ENCODE measurements around the gene SH3RF3. TPM values are rescaled to one million over a fixed set of nuclear protein-coding genes. Genes with fewer than 3 reads are reported as not detected.

The SH3RF3 gene
- total RNA-seq, 2 experiments from 2014 or later, result 0.05 to 0.06 TPM

DNA sequence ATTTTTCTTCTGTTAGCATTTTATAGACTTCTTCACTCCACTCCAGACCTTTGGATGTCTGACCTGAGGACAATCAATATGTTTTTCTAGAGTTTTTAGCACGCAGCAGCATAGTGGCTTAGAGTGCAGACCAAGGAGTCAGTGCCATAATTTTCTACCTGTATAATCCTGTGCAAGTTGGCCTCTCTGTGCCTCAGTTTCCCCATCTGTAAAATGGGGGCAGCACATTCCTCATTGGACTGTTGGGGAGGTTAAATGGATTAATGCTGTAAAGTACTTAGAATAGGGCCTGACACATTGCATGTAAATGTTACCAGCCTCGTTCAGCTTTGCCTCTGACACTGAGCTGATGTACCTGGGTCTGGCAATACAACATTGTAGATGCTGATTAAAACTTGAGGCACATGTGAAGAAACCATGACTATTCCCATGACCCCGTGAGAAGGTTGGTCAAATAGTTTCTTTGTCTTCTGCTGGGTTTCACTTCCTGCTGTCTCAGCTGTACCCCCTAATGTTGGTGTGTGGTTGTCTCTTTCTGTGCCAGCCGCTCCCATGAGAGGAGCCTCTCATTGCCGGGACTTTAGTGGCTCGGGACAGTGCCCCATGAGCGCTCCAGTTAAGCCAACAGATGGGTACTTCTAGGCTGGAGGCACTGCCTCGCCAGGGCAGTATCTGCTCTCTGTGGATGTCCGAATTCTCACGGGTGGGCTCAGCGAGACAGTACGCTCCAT is 125.3 kb downstream of the SH3RF3 start:
- H3K9me3 Mint-ChIP-seq (ENCODE audit: low read depth), result no peaks in the 10 kb centered on the region
- H3K27me3 Mint-ChIP-seq, result peaks cover 21% of the 10 kb centered on the region
- H3K4me1 Mint-ChIP-seq, result no peaks in the 10 kb centered on the region
- ATAC-seq (no peak), DNase-seq (no peak)
- H3K27ac Mint-ChIP-seq, result no peak overlapping the region
- CTCF ChIA-PET, result no interaction called here
- no peaks in the 10 kb centered on the region for H3K36me3 Mint-ChIP-seq
- no peak overlapping the region for H3K4me3 Mint-ChIP-seq

DNA sequence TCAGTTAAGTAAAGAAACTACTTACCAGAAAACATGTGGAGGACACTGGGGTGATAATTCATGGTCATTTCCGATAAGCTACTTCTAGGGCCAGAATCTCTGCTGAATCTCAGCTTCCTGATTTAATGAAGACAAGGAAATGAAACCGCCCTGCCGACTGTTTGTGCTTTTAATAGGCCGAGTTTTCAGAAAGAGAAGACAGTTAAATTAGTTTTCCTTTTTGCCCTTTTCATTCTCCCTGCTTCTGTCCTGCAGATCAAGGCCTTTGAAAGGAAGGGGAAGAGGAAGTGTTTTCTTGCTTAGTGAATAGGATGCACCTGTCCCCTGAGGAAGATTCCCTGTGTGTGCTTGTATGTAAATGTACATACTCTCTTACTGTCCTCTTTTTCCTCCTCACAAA is 126.6 kb downstream of the SH3RF3 start:
- H3K27ac Mint-ChIP-seq, result no peak overlapping the region
- ATAC-seq (no peak), DNase-seq (no peak)
- peaks cover 19% of the 10 kb centered on the region for H3K27me3 Mint-ChIP-seq
- no peaks in the 10 kb centered on the region for H3K9me3 Mint-ChIP-seq (ENCODE audit: low read depth)
- H3K4me3 Mint-ChIP-seq, result no peak overlapping the region
- CTCF ChIA-PET, result no interaction called here
- no peaks in the 10 kb centered on the region for H3K36me3 Mint-ChIP-seq
- no peaks in the 10 kb centered on the region for H3K4me1 Mint-ChIP-seq

DNA sequence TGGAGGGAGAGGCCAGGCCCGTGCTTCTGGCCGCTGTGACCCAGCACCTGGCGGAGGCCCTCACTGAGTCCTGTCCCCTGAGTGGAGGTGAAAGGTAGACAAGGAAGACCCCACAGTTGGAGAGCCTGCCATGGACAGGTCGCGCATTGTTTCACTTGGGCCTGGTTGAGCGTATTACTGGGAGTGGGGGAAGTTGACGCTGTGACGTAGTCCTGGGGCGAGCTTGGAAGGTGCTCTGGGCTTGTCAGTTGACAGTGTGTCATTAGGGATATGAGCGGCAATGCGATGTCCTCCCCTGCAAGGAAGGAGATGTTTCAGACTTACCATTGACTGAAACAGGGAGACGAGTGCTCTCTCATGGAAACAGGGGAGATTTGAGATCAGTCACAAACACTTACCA is 127.1 kb downstream of the SH3RF3 start:
- no peaks in the 10 kb centered on the region for H3K36me3 Mint-ChIP-seq
- no peak for DNase-seq
- no peak overlapping the region for H3K27ac Mint-ChIP-seq
- no peaks in the 10 kb centered on the region for H3K9me3 Mint-ChIP-seq (ENCODE audit: low read depth)
- peaks cover 19% of the 10 kb centered on the region for H3K27me3 Mint-ChIP-seq
- no peaks in the 10 kb centered on the region for H3K4me1 Mint-ChIP-seq
- no peak overlapping the region for H3K4me3 Mint-ChIP-seq
- no peak for ATAC-seq
- CTCF ChIA-PET, result no interaction called here

DNA sequence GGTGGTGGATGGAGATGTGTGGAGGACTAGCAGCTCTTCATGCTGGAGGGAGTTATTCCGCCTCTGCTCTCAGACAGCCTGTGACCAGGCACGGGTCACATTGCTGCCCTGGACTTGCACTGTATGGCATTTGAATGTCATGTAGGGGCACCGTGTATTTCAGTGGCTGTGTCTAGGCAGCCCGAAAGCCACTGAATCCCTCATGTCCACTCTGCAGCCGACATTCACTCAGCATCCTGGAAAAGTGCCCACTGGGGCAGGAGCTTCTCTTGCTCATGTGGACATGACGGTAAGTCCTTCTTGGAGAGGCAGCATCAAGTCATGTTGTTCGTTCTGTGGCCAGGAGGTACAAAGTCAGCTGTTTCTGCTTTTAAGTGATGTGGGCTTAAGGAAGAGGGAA is 127.9 kb downstream of the SH3RF3 start:
- ATAC-seq (no peak), DNase-seq (no peak)
- CTCF ChIA-PET, result no interaction called here
- H3K9me3 Mint-ChIP-seq (ENCODE audit: low read depth), result no peaks in the 10 kb centered on the region
- H3K27me3 Mint-ChIP-seq, result peaks cover 19% of the 10 kb centered on the region
- H3K27ac Mint-ChIP-seq, result no peak overlapping the region
- H3K36me3 Mint-ChIP-seq, result no peaks in the 10 kb centered on the region
- no peak overlapping the region for H3K4me3 Mint-ChIP-seq
- H3K4me1 Mint-ChIP-seq, result no peaks in the 10 kb centered on the region

DNA sequence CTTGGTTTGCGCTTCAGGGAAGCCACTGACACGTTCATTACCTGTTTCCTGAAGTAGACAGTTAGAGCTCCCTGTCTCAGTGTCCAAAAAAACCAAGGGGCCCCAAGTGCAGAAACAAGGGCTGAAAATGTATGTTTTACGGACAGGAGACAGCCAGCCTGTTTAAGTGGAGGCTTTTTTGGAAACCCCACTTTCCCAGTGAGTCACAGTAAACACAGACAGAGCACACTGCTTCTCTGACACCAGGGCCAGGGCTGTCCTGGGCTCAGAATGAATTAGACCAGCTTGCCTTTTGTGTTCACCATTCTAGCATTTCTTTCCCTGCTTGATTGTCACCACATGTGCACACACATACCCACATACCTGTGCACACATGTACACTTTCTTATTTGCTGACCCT is 128.6 kb downstream of the SH3RF3 start:
- ATAC-seq, result no peak
- CTCF ChIA-PET, result no interaction called here
- Mint-ChIP-seq H3K4me3 (no peak overlapping the region), H3K9me3 (ENCODE audit: low read depth) (no peaks in the 10 kb centered on the region), H3K27ac (no peak overlapping the region), H3K27me3 (peaks cover 19% of the 10 kb centered on the region), H3K4me1 (no peaks in the 10 kb centered on the region), H3K36me3 (no peaks in the 10 kb centered on the region)
- DNase-seq, result no peak

DNA sequence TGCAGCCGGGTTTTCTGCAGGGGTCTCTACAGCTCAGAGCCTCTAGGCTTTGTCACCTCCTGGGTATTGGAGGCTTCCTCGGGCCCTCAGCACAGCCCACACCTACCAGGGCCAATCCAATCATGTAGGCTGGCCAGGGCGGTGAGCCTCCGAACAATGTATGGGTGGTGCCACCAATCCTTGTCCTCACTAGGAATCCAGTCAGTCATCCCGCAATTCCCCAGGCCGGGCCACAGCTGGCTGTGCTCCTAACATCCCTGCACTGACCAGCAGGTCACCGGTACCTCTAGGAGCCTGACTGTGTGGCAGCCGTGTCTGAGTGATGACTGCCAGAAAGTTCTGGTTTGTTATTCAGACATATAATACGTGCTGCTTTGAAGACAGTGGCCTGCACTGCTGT is 129.4 kb downstream of the SH3RF3 start:
- DNase-seq (no peak), ATAC-seq (no peak)
- H3K4me3 Mint-ChIP-seq, result no peak overlapping the region
- H3K4me1 Mint-ChIP-seq, result no peaks in the 10 kb centered on the region
- CTCF ChIA-PET, result no interaction called here
- no peaks in the 10 kb centered on the region for H3K36me3 Mint-ChIP-seq
- no peaks in the 10 kb centered on the region for H3K9me3 Mint-ChIP-seq (ENCODE audit: low read depth)
- peaks cover 16% of the 10 kb centered on the region for H3K27me3 Mint-ChIP-seq
- no peak overlapping the region for H3K27ac Mint-ChIP-seq

DNA sequence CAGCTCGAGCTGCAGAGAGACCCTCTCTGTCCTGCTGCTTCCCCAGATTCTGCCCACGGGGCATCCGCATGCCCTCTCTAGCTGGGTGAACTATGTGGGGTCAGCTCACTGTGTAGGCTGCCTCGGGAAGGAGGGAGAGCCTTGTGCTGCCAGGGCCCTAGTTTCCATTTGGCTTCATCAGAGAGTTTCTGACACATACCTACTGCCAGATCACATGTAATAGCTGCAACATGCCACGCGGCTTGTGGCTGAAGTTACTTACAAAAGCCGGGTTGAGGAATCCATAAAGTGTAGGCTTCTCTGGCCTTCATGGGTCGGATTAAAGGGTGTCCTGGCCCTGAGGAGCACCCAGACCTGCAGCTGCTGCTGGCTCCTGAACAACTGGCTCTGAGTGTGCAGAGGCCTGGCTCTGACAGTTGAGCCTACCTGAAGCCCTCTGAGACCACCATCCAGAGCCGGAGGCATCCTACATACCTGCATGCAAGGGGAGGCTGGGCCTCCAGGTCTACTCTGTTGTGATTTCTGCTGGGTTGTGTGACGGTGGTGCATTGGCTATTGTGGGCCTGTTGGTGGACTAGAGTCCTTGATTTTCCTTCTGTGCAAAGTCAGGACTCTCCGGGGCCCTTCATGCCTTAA is 130.0 kb downstream of the SH3RF3 start:
- CTCF ChIA-PET, result no interaction called here
- no peaks in the 10 kb centered on the region for H3K4me1 Mint-ChIP-seq
- H3K27me3 Mint-ChIP-seq, result peaks cover 16% of the 10 kb centered on the region
- DNase-seq (no peak), ATAC-seq (no peak)
- H3K27ac Mint-ChIP-seq, result no peak overlapping the region
- no peaks in the 10 kb centered on the region for H3K36me3 Mint-ChIP-seq
- H3K9me3 Mint-ChIP-seq (ENCODE audit: low read depth), result no peaks in the 10 kb centered on the region
- no peak overlapping the region for H3K4me3 Mint-ChIP-seq

DNA sequence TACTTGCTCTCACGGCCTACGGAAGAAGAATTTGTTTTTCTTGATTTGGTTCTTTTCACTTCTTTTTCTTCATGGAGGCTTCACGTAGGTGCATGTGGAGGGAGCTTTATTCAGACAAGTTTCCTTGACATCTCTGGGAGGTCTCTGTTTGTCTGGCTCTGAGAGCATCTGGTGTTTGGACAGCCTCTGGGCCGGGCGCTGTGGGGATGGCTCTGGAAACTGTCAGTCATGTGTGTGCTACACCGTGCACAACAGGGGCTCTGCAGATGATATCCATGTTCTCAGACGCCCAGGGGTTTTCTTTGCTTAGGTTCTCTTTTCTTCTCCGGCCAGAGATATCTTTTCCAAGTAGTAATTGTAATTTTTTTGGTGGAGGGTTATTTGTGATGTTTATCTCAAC is 130.7 kb downstream of the SH3RF3 start:
- Mint-ChIP-seq H3K27me3 (peaks cover 14% of the 10 kb centered on the region), H3K36me3 (no peaks in the 10 kb centered on the region), H3K27ac (no peak overlapping the region), H3K4me3 (no peak overlapping the region), H3K4me1 (no peaks in the 10 kb centered on the region), H3K9me3 (ENCODE audit: low read depth) (no peaks in the 10 kb centered on the region)
- ATAC-seq (no peak), DNase-seq (no peak)
- CTCF ChIA-PET, result no interaction called here

DNA sequence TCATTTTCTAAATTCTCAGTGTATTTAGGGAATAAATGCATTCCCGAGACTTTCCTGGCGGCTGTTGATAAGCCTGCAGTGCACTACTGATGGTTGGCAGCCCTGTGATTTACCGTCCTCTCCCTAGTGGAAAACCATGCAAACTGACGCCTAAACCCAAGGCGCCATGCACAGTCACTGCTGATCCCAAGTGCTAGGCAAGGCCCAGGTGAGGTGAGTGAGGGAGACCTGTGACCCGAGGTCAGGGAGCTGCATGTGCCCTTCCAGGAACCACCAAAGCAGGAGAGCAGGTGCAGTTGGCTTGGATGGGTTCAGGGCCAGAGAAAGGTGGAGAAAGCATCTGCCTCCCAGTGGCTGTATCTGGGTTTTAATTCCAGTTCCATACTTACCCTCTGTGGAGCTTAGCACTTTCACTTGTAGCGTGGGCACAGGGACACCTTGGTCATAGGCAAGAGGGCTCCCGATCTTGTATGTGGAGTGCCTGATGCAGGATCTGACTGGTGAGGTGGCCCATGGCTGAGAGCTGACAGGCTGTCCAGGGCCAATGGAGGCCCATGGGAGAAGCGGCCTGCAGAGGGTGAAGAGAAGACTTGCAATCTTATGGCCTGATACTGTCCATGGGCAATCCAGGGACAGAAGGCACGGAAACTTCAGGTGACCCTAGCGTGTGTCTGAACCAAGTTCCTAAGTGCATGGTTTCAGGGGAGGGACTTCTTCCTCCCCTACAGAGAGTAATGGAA is 131.3 kb downstream of the SH3RF3 start:
- no peak overlapping the region for H3K27ac Mint-ChIP-seq
- CTCF ChIA-PET, result interaction anchor here (1.4 kb wide), 1 partner anchor 250 kb away, joined by 4 read pairs; no protein-coding TSS in a partner anchor

DNA sequence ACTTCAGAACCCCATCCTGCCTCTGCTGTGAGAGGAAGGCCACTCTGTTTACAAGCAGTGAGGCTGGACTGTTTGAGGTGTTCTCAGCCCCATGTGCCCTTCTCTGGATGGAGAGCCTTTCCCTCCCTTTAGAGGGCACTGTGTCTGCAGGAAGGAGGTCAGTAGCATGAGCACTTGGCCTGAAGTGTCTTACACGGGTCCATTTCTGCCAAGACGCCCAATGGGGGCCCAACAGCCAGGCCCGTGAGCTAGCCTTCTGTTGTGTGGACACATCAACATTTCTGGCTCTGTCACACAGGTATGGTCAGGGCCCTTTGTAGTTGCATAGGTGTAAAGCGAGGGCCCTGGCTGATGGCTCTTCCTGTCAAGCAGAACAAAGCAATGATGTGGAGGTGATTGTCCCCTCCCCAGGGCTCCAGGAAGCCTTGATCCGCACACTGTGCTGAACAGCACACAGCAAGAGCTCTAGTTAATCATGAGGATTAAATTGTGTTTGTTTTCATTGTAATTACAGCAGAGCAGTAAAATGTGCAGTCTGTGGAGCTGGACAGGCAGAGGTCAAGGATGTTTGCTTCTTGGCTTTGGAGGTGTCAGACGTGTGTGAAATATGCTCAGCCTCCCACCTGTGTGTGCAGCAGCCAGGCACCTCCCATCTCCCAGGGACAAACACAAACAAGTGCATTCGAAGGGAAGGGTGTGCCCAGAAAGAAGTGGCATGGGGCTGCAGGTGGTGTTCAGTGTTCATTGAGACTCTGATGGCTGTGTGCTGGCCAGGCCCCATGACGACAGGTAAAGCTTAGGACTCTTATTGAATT is 132.1 kb downstream of the SH3RF3 start:
- Mint-ChIP-seq H3K27ac (no peak overlapping the region), H3K4me1 (no peaks in the 10 kb centered on the region), H3K27me3 (peaks cover 4% of the 10 kb centered on the region), H3K36me3 (no peaks in the 10 kb centered on the region), H3K9me3 (ENCODE audit: low read depth) (no peaks in the 10 kb centered on the region), H3K4me3 (no peak overlapping the region)
- ATAC-seq (peak; percentile 20), DNase-seq (no peak)
- CTCF ChIA-PET, result interaction anchor here (1.4 kb wide), 1 partner anchor 249 kb away, joined by 4 read pairs; no protein-coding TSS in a partner anchor

More for the DNA sequence above, 131.3 kb downstream of the SH3RF3 start:
- H3K27me3 Mint-ChIP-seq, result peaks cover 10% of the 10 kb centered on the region
- H3K36me3 Mint-ChIP-seq, result no peaks in the 10 kb centered on the region
- no peaks in the 10 kb centered on the region for H3K4me1 Mint-ChIP-seq
- no peak overlapping the region for H3K4me3 Mint-ChIP-seq
- DNase-seq, result no peak
- ATAC-seq, result no peak
- H3K9me3 Mint-ChIP-seq (ENCODE audit: low read depth), result no peaks in the 10 kb centered on the region

DNA sequence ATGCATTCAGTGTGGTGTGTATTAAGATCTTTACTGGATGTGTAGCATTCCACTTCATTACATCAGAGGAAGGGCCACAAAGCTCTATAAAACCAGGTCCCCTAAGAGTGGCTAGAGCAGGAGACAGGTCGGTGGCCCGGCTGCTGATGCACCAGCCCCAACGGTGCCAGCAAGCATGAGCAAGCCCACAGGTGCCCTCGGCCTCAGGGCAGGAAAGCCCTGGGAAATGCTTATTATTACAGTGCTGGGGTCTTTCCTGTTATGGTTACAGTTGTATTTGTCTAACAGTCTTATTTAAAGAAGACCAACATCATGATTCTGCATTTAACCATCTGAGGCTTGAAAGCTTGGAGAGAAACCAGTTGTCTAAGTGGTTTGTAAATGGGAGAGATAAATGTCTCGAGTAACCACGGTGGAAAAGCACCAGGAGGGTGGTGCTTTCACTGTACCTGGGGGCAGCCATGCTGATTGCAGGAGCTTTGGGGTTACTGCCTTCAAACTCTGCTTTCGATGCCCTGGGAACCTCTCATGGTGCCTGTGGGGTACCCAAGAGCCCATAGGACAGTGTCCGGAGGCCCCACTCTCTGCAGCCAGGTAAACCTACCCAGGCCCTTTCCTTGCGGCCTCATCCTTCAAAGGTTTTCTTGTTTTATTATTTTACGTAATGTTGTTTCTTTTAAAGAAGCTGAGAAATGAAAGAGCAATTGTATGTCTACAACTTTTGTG is 133.1 kb downstream of the SH3RF3 start:
- CTCF ChIA-PET, result interaction anchor here (1.4 kb wide), 1 partner anchor 248 kb away, joined by 4 read pairs; no protein-coding TSS in a partner anchor
- Mint-ChIP-seq H3K9me3 (ENCODE audit: low read depth) (no peaks in the 10 kb centered on the region), H3K4me3 (no peak overlapping the region), H3K36me3 (no peaks in the 10 kb centered on the region), H3K27me3 (peaks cover 2% of the 10 kb centered on the region), H3K4me1 (no peaks in the 10 kb centered on the region), H3K27ac (no peak overlapping the region)
- no peak for DNase-seq
- no peak for ATAC-seq

DNA sequence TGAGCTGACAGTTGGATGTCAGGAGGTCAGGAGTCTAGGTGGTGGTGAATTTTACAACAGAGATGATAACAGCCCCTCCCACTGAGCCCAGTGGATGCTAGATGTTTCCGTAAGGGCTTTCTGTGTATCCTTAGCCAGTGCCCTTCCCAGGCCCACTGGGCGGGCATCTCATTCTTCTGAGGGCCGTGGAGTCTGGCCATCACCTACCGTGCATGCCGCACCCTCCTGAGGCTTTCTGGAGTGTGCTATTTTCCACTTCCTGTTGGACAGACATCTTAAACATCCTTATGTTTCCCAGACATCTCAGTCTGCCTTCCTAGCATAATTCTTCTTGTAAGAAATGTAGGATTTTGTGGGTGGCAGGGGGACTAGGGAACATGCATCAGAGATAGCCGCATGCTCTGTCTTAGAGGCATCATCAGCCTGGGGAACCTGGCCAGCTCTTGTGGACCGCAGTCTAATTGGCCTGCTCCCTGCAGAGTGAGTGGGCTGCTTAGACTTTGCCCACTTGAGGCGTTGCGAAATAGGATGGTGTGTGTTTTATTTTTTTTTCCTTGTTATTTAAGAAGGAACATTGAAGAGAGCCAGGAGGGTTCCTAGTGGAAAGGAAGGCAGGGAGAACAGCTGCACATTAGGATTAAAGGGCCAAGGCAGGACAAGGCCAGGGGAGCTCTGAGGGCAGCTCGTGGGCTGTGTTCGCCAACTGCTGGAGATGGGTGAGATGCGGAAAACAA is 135.8 kb downstream of the SH3RF3 start:
- DNase-seq (no peak), ATAC-seq (no peak)
- H3K9me3 Mint-ChIP-seq (ENCODE audit: low read depth), result no peaks in the 10 kb centered on the region
- peaks cover 5% of the 10 kb centered on the region for H3K27me3 Mint-ChIP-seq
- H3K36me3 Mint-ChIP-seq, result no peaks in the 10 kb centered on the region
- CTCF ChIA-PET, result interaction anchor here (0.7 kb wide), 1 partner anchor 158 kb away, joined by 3 read pairs; no protein-coding TSS in a partner anchor
- no peak overlapping the region for H3K4me3 Mint-ChIP-seq
- no peaks in the 10 kb centered on the region for H3K4me1 Mint-ChIP-seq
- no peak overlapping the region for H3K27ac Mint-ChIP-seq
